Glutamatergic neuron (in vitro differentiated cells): ENCODE results near the gene TTLL1. TPM values are rescaled to one million over a fixed set of nuclear protein-coding genes. Genes with fewer than 3 reads are reported as not detected.

Source experiments
- DNase-seq: peaks from one replicate; pipeline ENCODE4 v3.0.0; 2022
- H3K27ac Mint-ChIP-seq: one replicate; pipeline ENCODE4 v1.8.0; 2020; ENCODE audit warnings: mild to moderate bottlenecking, mixed read lengths, inconsistent platforms; ENCODE audit not compliant: unreplicated experiment
- H3K27me3 Mint-ChIP-seq: one replicate; pipeline ENCODE4 v1.8.0; 2020; ENCODE audit warnings: mild to moderate bottlenecking, moderate library complexity, mixed read lengths, inconsistent platforms; ENCODE audit not compliant: unreplicated experiment
- H3K36me3 Mint-ChIP-seq: one replicate; pipeline ENCODE4 v1.8.0; 2020; ENCODE audit warnings: mild to moderate bottlenecking, mixed read lengths, inconsistent platforms; ENCODE audit not compliant: unreplicated experiment
- H3K4me1 Mint-ChIP-seq: one replicate; pipeline ENCODE4 v1.8.0; 2020; ENCODE audit warnings: mild to moderate bottlenecking, low read depth, mixed read lengths, inconsistent platforms; ENCODE audit not compliant: unreplicated experiment
- H3K4me3 Mint-ChIP-seq: one replicate; pipeline ENCODE4 v1.8.0; 2020; ENCODE audit warnings: mild to moderate bottlenecking, mixed read lengths, inconsistent platforms; ENCODE audit not compliant: unreplicated experiment
- H3K9me3 Mint-ChIP-seq: one replicate; pipeline ENCODE4 v1.8.0; 2020; ENCODE audit warnings: mild to moderate bottlenecking, moderate library complexity, mixed read lengths, inconsistent platforms; ENCODE audit not compliant: unreplicated experiment
- total RNA-seq: library from RNA; stranded (reverse); fragmentation: NEBNext Ultra II Directional; extraction: Animal tissue kit (Norgen Biotek cat#: 25700); gene quantifications from one replicate; pipeline ENCODE4 v1.2.1, GENCODE V29; 2021; ENCODE audit not compliant: unreplicated experiment
- TF ChIP-seq, protein P1 (sequence below): fragments of 200-600 bp; sonication (generic); IDR thresholded peaks from one replicate; pipeline ENCODE4 v1.5.0; 2021; ENCODE audit not compliant: partially characterized antibody, unreplicated experiment

Gene TTLL1
- total RNA-seq, 1 donor from 2014 or later = 22.0 TPM

DNA sequence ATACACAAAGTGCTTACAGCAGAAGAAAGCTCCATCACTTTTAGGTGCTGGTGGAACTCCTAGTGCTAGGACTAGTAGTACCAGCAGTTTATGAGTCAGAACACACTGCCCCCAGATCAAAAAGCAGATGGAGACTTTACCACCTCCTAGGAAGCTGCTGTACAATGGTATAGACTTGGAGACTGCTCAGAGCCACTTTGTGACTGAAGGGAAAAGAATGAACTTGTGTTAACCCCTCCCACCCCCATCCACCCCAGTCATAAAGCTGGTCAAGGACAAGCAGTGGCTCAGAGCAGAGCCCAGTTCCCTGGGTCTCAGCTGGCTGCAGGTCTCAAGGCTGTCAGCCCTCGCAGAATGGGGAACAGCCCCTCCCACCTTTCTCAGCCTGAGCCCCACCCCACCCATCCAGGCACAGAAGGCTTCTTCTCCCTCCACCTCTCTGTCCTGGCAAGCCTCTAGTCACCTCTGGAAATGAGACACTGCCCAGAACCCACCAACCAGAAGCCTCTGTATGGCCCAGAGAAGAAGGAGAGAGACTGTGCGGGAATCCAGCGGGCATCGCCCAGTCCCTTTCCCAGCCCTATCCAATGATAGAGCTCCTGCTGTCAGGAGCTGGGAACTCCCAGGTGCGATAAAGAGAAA, 98.1 kb downstream of the TTLL1 start:
- no peaks in the 10 kb centered on the region for H3K36me3 Mint-ChIP-seq
- H3K4me3 Mint-ChIP-seq = no peak overlapping the region
- no peak for DNase-seq

DNA sequence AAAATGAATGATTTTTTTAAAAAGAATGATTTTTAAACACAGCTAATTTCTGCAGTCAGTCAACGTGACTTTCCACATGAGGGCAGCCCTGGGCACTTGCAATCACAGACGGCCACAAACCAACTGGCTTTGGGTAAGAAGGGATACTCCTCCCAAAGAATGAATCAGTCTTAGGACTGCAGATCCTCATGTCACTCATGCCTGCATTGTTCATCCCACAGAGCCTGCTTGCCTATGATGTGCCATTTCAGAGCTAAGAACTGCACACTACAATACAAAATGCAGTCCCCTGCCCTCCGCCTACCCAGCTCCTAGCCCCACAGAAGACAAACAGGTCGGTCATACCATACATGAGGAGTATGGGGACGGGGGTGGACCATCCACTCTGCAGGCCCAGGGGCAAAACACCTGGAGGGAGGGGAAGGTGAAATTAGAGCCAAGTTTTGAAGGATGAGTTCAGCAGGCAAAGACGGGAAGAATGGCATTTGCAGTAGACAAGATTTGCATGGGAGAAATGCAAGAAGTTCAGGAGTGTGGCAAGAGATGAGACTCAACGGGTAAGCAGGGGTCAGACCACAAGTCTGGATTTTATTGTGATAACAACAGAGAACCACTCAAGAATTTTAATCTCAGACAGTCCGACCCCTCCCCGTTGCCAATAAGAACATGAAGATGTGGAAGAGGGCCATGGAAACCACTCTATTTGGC, 98.9 kb downstream of the TTLL1 start:
- TF ChIP-seq, protein P1, sequence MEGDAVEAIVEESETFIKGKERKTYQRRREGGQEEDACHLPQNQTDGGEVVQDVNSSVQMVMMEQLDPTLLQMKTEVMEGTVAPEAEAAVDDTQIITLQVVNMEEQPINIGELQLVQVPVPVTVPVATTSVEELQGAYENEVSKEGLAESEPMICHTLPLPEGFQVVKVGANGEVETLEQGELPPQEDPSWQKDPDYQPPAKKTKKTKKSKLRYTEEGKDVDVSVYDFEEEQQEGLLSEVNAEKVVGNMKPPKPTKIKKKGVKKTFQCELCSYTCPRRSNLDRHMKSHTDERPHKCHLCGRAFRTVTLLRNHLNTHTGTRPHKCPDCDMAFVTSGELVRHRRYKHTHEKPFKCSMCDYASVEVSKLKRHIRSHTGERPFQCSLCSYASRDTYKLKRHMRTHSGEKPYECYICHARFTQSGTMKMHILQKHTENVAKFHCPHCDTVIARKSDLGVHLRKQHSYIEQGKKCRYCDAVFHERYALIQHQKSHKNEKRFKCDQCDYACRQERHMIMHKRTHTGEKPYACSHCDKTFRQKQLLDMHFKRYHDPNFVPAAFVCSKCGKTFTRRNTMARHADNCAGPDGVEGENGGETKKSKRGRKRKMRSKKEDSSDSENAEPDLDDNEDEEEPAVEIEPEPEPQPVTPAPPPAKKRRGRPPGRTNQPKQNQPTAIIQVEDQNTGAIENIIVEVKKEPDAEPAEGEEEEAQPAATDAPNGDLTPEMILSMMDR = no peak
- no peak overlapping the region for H3K4me3 Mint-ChIP-seq

More for the DNA sequence above, 98.1 kb downstream of the TTLL1 start:
- TF ChIP-seq, protein P1 = no peak
- H3K27me3 Mint-ChIP-seq = peaks cover 8% of the 10 kb centered on the region
- peaks cover 4% of the 10 kb centered on the region for H3K9me3 Mint-ChIP-seq
- peaks cover 8% of the 10 kb centered on the region for H3K4me1 Mint-ChIP-seq
- H3K27ac Mint-ChIP-seq = no peak overlapping the region

More for the DNA sequence above, 98.9 kb downstream of the TTLL1 start:
- Mint-ChIP-seq H3K9me3 (peaks cover 4% of the 10 kb centered on the region), H3K4me1 (peaks cover 15% of the 10 kb centered on the region), H3K36me3 (no peaks in the 10 kb centered on the region), H3K27me3 (peaks cover 8% of the 10 kb centered on the region), H3K27ac (no peak overlapping the region)
- DNase-seq = no peak

Other genes starting within 250 kb of the TTLL1 start
- gene ARFGAP3, start 232.1 kb downstream of the TTLL1 start, total RNA-seq = 18.4 TPM
- gene PACSIN2, start 74.2 kb downstream of the TTLL1 start, total RNA-seq = 47.3 TPM
- 17.3 TPM for gene BIK, start 21.4 kb upstream of the TTLL1 start, total RNA-seq
- gene MCAT, start 54.0 kb upstream of the TTLL1 start, total RNA-seq = 12.7 TPM
- gene TSPO, start 62.2 kb upstream of the TTLL1 start, total RNA-seq = 4.0 TPM
- gene TTLL12, start 97.7 kb upstream of the TTLL1 start, total RNA-seq = 36.6 TPM